Measurements from ENCODE around the gene KCTD5.
"Not testable (repeated sequence)": the region's sequence is repeated elsewhere in the genome, so short reads cannot be mapped to it uniquely, and the experiment has no call there.

DNA sequence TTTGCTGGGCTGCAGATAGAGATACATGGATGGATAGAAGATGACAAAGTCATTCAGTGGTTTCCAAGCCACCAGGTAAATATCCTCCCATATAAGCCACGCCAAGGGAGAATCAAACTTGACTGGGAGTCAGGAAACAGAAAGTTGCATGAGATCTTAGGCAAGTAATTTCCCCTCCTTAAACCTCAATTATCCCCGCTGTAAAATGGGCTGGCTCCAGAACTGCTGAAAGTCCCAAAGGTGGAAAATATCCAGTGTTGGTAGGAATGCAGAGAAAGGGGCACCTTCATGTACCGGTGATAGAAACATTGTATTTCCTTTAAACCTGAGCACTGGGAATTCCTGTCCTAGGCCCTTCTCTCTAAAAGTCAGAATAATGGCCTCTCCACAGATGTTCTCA is 5.4 kb upstream of the KCTD5 start:
- TF ChIP-seq, protein P1, sequence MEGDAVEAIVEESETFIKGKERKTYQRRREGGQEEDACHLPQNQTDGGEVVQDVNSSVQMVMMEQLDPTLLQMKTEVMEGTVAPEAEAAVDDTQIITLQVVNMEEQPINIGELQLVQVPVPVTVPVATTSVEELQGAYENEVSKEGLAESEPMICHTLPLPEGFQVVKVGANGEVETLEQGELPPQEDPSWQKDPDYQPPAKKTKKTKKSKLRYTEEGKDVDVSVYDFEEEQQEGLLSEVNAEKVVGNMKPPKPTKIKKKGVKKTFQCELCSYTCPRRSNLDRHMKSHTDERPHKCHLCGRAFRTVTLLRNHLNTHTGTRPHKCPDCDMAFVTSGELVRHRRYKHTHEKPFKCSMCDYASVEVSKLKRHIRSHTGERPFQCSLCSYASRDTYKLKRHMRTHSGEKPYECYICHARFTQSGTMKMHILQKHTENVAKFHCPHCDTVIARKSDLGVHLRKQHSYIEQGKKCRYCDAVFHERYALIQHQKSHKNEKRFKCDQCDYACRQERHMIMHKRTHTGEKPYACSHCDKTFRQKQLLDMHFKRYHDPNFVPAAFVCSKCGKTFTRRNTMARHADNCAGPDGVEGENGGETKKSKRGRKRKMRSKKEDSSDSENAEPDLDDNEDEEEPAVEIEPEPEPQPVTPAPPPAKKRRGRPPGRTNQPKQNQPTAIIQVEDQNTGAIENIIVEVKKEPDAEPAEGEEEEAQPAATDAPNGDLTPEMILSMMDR (IDR thresholded peaks at IDR 0.05; ENCODE audit: insufficient read depth, low read length, poor library complexity, severe bottlenecking) = not testable (repeated sequence)
- TF ChIP-seq EZH2phosphoT487 (conservative IDR thresholded peaks at IDR 0.05; ENCODE audit: low read length) = not testable (repeated sequence)

Data from SU-DHL-6 (cell line).